HepG2 (cell line): ENCODE measurements around the gene C11orf91. TPM values are rescaled to one million over a fixed set of nuclear protein-coding genes. Genes with fewer than 3 reads are reported as not detected.

Source experiments
- ATF2 ChIP-seq: sonication (generic); formaldehyde crosslinking; IDR thresholded peaks from 2 replicates; pipeline ENCODE4 v1.4.0; 2020; ENCODE audit warnings: missing genetic modification reagents
- ATF7 ChIP-seq, 2 experiments: fragments of 450-650 bp in 1 of 2; sonication (generic) in 1 of 2; formaldehyde crosslinking in 1 of 2; IDR thresholded peaks; 2 replicates each; pipeline versions ENCODE4 v1.4.0 to v1.6.1; 2016 to 2020; ENCODE audit warnings: antibody characterized with exemption in 1 of 2, mild to moderate bottlenecking in 1 of 2, missing genetic modification reagents in 1 of 2
- EHMT2 ChIP-seq: fragments of 200-600 bp; sonication (generic); IDR thresholded peaks from 2 replicates; pipeline ENCODE4 v1.7.0; 2017; ENCODE audit warnings: antibody characterized with exemption, low read depth, low read length, borderline replicate concordance
- HNF4G ChIP-seq, 2 experiments: sonication (generic) in 1 of 2; formaldehyde crosslinking in 1 of 2; IDR thresholded peaks; 2 replicates each; pipeline versions ENCODE4 v1.4.0 to v1.6.1; 2011 to 2020; ENCODE audit warnings: borderline replicate concordance in 2 of 2, low read depth in 2 of 2, mild to moderate bottlenecking in 2 of 2, low read length in 1 of 2, missing genetic modification reagents in 1 of 2, moderate library complexity in 1 of 2
- HNRNPLL ChIP-seq: fragments of 200-400 bp; formaldehyde crosslinking; IDR thresholded peaks from 2 replicates; pipeline ENCODE4 v1.6.1; 2017; ENCODE audit warnings: mild to moderate bottlenecking, low read depth, low read length; ENCODE audit not compliant: poor library complexity, severe bottlenecking
- ISL2 ChIP-seq: sonication (generic); formaldehyde crosslinking; IDR thresholded peaks from 2 replicates; pipeline ENCODE4 v1.5.0; 2020; ENCODE audit warnings: missing genetic modification reagents
- ZBTB3 ChIP-seq: sonication (generic); formaldehyde crosslinking; IDR thresholded peaks from 2 replicates; pipeline ENCODE4 v1.4.0; 2020; ENCODE audit warnings: low read depth, mild to moderate bottlenecking, moderate library complexity, missing genetic modification reagents, borderline replicate concordance
- ZFYVE20 ChIP-seq: sonication (generic); formaldehyde crosslinking; IDR thresholded peaks from 2 replicates; pipeline ENCODE4 v1.8.0; 2023; ENCODE audit warnings: low read depth, mild to moderate bottlenecking, moderate library complexity, missing genetic modification reagents, borderline replicate concordance
- ZNF317 ChIP-seq: sonication (generic); formaldehyde crosslinking; IDR thresholded peaks from 2 replicates; pipeline ENCODE4 v1.5.0; 2020; ENCODE audit warnings: mild to moderate bottlenecking, missing genetic modification reagents
- ZNF703 ChIP-seq: sonication (generic); formaldehyde crosslinking; IDR thresholded peaks from 2 replicates; pipeline ENCODE4 v1.5.1; 2020; ENCODE audit warnings: missing genetic modification reagents, mild to moderate bottlenecking, moderate library complexity, borderline replicate concordance
- ZNF878 ChIP-seq: sonication (generic); formaldehyde crosslinking; IDR thresholded peaks from 2 replicates; pipeline ENCODE4 v1.8.1; 2023; ENCODE audit warnings: mild to moderate bottlenecking, missing genetic modification reagents, moderate library complexity
- polyA plus RNA-seq, 8 experiments: library from polyadenylated mRNA; depleted of rRNA in 3 of 8; stranded (reverse) in 7 of 8; unstranded in 1 of 8; fragments of >200 nt; fragmentation: Illumina TruSeq in 4 of 8; extraction: Trizol in 4 of 8; gene quantifications; 2 replicates each; pipeline versions ENCODE4 v1.2.1 to v1.2.3, GENCODE V29; 2011 to 2016; ENCODE audit warnings: low read depth in 4 of 8, missing spikeins in 1 of 8, mixed read lengths in 1 of 8; ENCODE audit not compliant: insufficient read depth in 1 of 8
- total RNA-seq, 5 experiments: library from RNA; depleted of rRNA; stranded (reverse); fragments of >200 nt; fragmentation: Illumina TruSeq; extraction: Trizol; gene quantifications; 2 replicates each; pipeline ENCODE4 v1.2.3, GENCODE V29; 2016; ENCODE audit warnings: low read depth in 1 of 5
- TF ChIP-seq, protein P1 (sequence below): sonication (generic); formaldehyde crosslinking; IDR thresholded peaks from 2 replicates; pipeline ENCODE4 v1.4.0; 2020; ENCODE audit warnings: missing genetic modification reagents
- TF ChIP-seq, protein P2 (sequence below): sonication (generic); formaldehyde crosslinking; IDR thresholded peaks from 2 replicates; pipeline ENCODE4 v1.9.0; 2021; ENCODE audit warnings: mild to moderate bottlenecking, missing genetic modification reagents

Gene C11orf91
- total and polyA plus RNA-seq, 2 of the 13 experiments (the other 11 are each of a cell fraction or from before 2014, with no cell fraction given), result 0.35 TPM; not detected in 1

DNA sequence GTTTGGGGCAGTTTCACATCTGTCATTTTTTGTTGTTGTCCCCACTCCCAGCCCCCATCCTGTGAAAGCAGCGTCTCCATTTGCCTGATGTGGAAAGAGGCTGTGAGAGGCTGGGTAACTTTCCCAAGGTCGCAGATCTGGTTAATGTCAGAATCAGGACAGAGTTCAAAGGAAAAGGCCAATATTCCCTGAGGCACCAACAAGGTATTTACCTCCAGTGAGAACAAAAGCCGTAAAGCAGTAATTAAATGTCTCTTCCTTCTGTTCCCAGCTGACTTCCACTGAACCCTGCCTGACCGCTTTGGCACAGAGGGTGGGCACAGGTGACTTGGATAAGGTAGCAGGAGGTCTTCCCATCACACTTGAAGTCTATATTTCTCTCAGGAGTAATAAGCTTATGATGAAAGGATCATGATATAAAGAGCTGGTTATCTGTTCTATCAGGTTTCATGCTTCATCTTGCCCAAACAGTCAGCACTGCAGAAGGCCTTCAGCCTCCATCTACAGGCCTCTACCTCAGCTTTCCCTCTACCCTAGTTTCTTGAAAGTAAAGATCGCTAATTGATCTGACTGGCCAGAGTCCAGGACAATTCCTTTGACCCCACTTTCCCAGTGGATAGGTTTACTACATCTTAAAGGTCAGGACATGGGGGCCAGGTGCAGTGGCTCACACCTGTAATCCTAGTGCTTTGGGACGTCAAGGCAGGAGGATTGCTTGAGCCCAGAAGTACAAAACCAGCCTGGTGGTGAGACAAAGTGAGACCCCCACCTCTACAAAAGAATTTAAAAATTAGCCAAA, 9.4 kb downstream of the C11orf91 start (continued):
- peak; percentile 62; the same call in 1 of the 2 replicates for TF ChIP-seq ATF2 (CRISPR knock-in tag)
- TF ChIP-seq HNRNPLL, result no peak
- TF ChIP-seq ISL2, result peak; percentile 55; the same call in 1 of the 2 replicates
- TF ChIP-seq ZNF878 (CRISPR knock-in tag), result no peak
- TF ChIP-seq ZBTB3 (CRISPR knock-in tag), result no peak
- no peak for TF ChIP-seq ATF7 (IDR thresholded peaks at IDR 0.05)
- no peak for TF ChIP-seq ATF7 (CRISPR knock-in tag; IDR thresholded peaks at IDR 0.05)
- TF ChIP-seq, protein P1, sequence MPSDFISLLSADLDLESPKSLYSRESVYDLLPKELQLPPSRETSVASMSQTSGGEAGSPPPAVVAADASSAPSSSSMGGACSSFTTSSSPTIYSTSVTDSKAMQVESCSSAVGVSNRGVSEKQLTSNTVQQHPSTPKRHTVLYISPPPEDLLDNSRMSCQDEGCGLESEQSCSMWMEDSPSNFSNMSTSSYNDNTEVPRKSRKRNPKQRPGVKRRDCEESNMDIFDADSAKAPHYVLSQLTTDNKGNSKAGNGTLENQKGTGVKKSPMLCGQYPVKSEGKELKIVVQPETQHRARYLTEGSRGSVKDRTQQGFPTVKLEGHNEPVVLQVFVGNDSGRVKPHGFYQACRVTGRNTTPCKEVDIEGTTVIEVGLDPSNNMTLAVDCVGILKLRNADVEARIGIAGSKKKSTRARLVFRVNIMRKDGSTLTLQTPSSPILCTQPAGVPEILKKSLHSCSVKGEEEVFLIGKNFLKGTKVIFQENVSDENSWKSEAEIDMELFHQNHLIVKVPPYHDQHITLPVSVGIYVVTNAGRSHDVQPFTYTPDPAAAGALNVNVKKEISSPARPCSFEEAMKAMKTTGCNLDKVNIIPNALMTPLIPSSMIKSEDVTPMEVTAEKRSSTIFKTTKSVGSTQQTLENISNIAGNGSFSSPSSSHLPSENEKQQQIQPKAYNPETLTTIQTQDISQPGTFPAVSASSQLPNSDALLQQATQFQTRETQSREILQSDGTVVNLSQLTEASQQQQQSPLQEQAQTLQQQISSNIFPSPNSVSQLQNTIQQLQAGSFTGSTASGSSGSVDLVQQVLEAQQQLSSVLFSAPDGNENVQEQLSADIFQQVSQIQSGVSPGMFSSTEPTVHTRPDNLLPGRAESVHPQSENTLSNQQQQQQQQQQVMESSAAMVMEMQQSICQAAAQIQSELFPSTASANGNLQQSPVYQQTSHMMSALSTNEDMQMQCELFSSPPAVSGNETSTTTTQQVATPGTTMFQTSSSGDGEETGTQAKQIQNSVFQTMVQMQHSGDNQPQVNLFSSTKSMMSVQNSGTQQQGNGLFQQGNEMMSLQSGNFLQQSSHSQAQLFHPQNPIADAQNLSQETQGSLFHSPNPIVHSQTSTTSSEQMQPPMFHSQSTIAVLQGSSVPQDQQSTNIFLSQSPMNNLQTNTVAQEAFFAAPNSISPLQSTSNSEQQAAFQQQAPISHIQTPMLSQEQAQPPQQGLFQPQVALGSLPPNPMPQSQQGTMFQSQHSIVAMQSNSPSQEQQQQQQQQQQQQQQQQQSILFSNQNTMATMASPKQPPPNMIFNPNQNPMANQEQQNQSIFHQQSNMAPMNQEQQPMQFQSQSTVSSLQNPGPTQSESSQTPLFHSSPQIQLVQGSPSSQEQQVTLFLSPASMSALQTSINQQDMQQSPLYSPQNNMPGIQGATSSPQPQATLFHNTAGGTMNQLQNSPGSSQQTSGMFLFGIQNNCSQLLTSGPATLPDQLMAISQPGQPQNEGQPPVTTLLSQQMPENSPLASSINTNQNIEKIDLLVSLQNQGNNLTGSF (CRISPR knock-in tag), result no peak
- TF ChIP-seq HNF4G (IDR thresholded peaks at IDR 0.05; ENCODE audit: borderline replicate concordance, low read depth, low read length), result peak; percentile 48; the same call in 1 of the 2 replicates
- TF ChIP-seq HNF4G (CRISPR knock-in tag; IDR thresholded peaks at IDR 0.05; ENCODE audit: borderline replicate concordance, low read depth), result no peak
- no peak for TF ChIP-seq ZFYVE20 (CRISPR knock-in tag)
- TF ChIP-seq ZNF317, result no peak
- no peak for TF ChIP-seq ZNF703
- peak; percentile 22; the same call in 1 of the 2 replicates for TF ChIP-seq EHMT2
- TF ChIP-seq, protein P2, sequence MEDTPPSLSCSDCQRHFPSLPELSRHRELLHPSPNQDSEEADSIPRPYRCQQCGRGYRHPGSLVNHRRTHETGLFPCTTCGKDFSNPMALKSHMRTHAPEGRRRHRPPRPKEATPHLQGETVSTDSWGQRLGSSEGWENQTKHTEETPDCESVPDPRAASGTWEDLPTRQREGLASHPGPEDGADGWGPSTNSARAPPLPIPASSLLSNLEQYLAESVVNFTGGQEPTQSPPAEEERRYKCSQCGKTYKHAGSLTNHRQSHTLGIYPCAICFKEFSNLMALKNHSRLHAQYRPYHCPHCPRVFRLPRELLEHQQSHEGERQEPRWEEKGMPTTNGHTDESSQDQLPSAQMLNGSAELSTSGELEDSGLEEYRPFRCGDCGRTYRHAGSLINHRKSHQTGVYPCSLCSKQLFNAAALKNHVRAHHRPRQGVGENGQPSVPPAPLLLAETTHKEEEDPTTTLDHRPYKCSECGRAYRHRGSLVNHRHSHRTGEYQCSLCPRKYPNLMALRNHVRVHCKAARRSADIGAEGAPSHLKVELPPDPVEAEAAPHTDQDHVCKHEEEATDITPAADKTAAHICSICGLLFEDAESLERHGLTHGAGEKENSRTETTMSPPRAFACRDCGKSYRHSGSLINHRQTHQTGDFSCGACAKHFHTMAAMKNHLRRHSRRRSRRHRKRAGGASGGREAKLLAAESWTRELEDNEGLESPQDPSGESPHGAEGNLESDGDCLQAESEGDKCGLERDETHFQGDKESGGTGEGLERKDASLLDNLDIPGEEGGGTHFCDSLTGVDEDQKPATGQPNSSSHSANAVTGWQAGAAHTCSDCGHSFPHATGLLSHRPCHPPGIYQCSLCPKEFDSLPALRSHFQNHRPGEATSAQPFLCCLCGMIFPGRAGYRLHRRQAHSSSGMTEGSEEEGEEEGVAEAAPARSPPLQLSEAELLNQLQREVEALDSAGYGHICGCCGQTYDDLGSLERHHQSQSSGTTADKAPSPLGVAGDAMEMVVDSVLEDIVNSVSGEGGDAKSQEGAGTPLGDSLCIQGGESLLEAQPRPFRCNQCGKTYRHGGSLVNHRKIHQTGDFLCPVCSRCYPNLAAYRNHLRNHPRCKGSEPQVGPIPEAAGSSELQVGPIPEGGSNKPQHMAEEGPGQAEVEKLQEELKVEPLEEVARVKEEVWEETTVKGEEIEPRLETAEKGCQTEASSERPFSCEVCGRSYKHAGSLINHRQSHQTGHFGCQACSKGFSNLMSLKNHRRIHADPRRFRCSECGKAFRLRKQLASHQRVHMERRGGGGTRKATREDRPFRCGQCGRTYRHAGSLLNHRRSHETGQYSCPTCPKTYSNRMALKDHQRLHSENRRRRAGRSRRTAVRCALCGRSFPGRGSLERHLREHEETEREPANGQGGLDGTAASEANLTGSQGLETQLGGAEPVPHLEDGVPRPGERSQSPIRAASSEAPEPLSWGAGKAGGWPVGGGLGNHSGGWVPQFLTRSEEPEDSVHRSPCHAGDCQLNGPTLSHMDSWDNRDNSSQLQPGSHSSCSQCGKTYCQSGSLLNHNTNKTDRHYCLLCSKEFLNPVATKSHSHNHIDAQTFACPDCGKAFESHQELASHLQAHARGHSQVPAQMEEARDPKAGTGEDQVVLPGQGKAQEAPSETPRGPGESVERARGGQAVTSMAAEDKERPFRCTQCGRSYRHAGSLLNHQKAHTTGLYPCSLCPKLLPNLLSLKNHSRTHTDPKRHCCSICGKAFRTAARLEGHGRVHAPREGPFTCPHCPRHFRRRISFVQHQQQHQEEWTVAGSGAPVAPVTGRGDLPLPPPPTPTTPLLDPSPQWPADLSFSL (CRISPR knock-in tag), result no peak
